ENCODE measurements around the gene PXDN.

The PXDN gene

DNA sequence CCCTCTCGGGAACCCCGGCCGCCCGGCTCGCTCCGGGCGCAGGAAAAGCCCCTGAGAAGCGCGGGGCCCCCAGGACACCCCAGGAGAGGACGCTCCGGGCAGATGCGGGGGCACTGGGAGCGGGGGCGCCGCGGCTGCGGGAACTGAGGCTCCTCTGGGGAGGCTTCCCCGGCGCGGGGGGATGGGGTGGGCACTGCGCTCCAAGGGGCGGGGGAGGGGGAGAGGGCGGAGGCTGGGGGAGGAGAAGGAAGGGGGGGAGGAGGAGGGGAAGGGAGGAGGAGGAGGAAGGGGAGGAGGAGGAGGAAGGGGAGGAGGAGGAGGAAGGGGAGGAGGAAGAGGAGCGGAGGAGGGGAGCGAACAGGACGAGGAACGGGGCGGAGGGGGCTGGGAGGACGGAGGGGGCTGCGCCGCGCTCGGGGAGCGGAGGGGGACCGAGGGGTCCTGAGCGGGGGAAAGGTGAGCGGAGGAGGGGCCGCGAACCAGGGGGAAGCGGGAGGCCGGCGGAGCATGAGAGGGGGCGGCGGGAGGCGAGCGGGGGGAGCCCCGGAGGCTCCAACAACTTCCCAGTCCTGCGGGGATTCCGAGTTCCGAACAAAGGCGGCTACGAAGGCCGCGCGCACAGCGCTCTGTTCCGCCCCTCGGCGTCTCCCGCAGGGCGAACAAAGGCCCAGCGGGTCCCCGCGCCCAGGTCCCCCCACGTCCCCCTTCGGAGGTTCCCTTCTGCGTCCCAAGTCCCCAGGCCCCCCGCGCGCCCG, 742 bp downstream of the PXDN start:
- no peak for ATAC-seq (ENCODE audit: insufficient read depth, low read depth)
- Histone ChIP-seq H3K79me2 (ENCODE audit: insufficient read depth, low read length) (no peaks in the 10 kb centered on the region), H3K4me2 (ENCODE audit: insufficient read depth, low read length) (no peak overlapping the region), H3K27ac (ENCODE audit: low read length) (no peak overlapping the region), H3K9ac (ENCODE audit: low read depth, low read length) (no peak overlapping the region), H3K36me3 (ENCODE audit: insufficient read depth, low read length) (no peaks in the 10 kb centered on the region), H3K9me3 (ENCODE audit: insufficient read depth, low read length, severe bottlenecking) (no peaks in the 10 kb centered on the region), H3K4me3 (ENCODE audit: low read depth in 1 of 2, low read length in 2 of 2) (no peak overlapping the region), H3K4me1 (ENCODE audit: insufficient read depth, low read length) (no peaks in the 10 kb centered on the region), H3K27me3 (ENCODE audit: insufficient read depth, low read length, poor library complexity) (no peaks in the 10 kb centered on the region), H2AFZ (ENCODE audit: low read depth, low read length) (no peak overlapping the region), H4K20me1 (ENCODE audit: insufficient read depth, low read length) (no peaks in the 10 kb centered on the region)
- TF ChIP-seq, protein P1, sequence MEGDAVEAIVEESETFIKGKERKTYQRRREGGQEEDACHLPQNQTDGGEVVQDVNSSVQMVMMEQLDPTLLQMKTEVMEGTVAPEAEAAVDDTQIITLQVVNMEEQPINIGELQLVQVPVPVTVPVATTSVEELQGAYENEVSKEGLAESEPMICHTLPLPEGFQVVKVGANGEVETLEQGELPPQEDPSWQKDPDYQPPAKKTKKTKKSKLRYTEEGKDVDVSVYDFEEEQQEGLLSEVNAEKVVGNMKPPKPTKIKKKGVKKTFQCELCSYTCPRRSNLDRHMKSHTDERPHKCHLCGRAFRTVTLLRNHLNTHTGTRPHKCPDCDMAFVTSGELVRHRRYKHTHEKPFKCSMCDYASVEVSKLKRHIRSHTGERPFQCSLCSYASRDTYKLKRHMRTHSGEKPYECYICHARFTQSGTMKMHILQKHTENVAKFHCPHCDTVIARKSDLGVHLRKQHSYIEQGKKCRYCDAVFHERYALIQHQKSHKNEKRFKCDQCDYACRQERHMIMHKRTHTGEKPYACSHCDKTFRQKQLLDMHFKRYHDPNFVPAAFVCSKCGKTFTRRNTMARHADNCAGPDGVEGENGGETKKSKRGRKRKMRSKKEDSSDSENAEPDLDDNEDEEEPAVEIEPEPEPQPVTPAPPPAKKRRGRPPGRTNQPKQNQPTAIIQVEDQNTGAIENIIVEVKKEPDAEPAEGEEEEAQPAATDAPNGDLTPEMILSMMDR (IDR thresholded peaks at IDR 0.05; ENCODE audit: borderline replicate concordance, extremely low read depth, low read length, poor library complexity, severe bottlenecking), result no peak
- no peak for TF ChIP-seq EZH2 (IDR thresholded peaks at IDR 0.05; ENCODE audit: borderline replicate concordance, low read depth, low read length, severe bottlenecking)
- no peak for DNase-seq

DNA sequence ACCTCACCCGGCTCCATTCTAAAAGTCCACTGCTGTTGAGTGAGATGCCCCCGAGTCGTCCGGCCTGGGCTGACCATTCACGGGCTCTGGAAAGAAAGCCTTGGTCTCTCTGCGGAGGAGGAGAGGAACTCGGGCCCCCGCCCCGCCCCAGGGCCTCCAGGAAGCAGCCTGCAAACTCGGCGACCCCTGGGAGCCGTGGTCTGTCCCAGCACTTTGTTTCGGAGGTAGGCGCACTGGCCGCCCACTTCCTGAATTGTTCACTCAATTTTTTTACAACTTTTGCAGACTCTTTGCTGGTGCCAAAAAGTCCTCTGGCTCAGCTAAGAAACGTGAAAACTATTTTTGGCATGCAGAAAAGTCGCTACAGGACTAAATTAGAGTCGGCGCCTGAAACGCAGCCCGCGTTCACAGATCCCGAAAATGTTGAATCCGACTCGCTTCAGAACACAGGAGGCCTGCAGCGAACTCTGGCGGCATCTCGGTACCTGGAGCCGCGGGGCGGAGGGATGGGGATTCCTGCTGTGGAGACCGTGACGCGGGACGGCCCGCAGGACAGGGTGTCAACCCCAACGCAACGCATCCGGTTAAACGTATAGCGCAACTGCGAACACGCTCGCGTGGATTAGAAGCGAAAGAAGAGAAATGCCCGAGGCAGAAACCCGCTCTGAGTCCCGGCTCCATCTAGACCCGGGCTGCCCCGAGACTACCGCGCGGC, 1.5 kb downstream of the PXDN start:
- Histone ChIP-seq H3K4me2 (ENCODE audit: insufficient read depth, low read length) (no peak overlapping the region), H3K27ac (ENCODE audit: low read length) (no peak overlapping the region), H3K4me1 (ENCODE audit: insufficient read depth, low read length) (no peaks in the 10 kb centered on the region), H3K27me3 (ENCODE audit: insufficient read depth, low read length, poor library complexity) (no peaks in the 10 kb centered on the region), H3K9ac (ENCODE audit: low read depth, low read length) (no peak overlapping the region), H4K20me1 (ENCODE audit: insufficient read depth, low read length) (no peaks in the 10 kb centered on the region), H2AFZ (ENCODE audit: low read depth, low read length) (no peak overlapping the region), H3K79me2 (ENCODE audit: insufficient read depth, low read length) (no peaks in the 10 kb centered on the region), H3K36me3 (ENCODE audit: insufficient read depth, low read length) (no peaks in the 10 kb centered on the region), H3K9me3 (ENCODE audit: insufficient read depth, low read length, severe bottlenecking) (no peaks in the 10 kb centered on the region), H3K4me3 (ENCODE audit: low read depth in 1 of 2, low read length in 2 of 2) (no peak overlapping the region)
- TF ChIP-seq EZH2 (IDR thresholded peaks at IDR 0.05; ENCODE audit: borderline replicate concordance, low read depth, low read length, severe bottlenecking), result no peak
- TF ChIP-seq, protein P1 (IDR thresholded peaks at IDR 0.05; ENCODE audit: borderline replicate concordance, extremely low read depth, low read length, poor library complexity, severe bottlenecking), result no peak
- DNase-seq (no peak), ATAC-seq (ENCODE audit: insufficient read depth, low read depth) (no peak)

DNA sequence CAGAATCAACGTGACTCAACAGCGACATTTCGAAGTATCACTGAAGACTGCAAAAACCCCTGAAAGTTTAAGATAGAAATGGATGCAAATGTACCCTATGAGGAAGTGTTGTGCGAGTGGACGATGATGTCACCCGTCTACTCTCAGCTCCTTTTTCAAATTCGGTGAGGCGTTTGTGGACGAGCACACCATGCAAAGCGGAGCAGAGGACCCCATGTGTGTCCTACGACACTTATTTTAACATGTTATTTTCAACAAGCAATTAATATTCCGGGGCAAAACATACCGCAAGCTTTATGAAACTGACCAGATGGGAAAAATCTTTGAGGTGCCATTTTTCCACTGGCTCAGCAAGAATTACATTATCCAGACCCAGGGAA, 2.0 kb downstream of the PXDN start:
- DNase-seq, result no peak
- no peak overlapping the region for H3K27ac ChIP-seq (ENCODE audit: low read length)
- H3K36me3 ChIP-seq (ENCODE audit: insufficient read depth, low read length), result no peaks in the 10 kb centered on the region
- ATAC-seq (ENCODE audit: insufficient read depth, low read depth), result no peak
- no peak overlapping the region for H3K4me2 ChIP-seq (ENCODE audit: insufficient read depth, low read length)
- no peaks in the 10 kb centered on the region for H4K20me1 ChIP-seq (ENCODE audit: insufficient read depth, low read length)
- no peak overlapping the region for H2AFZ ChIP-seq (ENCODE audit: low read depth, low read length)
- no peak overlapping the region for H3K9ac ChIP-seq (ENCODE audit: low read depth, low read length)
- H3K4me3 ChIP-seq (ENCODE audit: low read depth in 1 of 2, low read length in 2 of 2), result no peak overlapping the region
- TF ChIP-seq EZH2 (IDR thresholded peaks at IDR 0.05; ENCODE audit: borderline replicate concordance, low read depth, low read length, severe bottlenecking), result no peak
- TF ChIP-seq, protein P1 (IDR thresholded peaks at IDR 0.05; ENCODE audit: borderline replicate concordance, extremely low read depth, low read length, poor library complexity, severe bottlenecking), result no peak
- H3K9me3 ChIP-seq (ENCODE audit: insufficient read depth, low read length, severe bottlenecking), result no peaks in the 10 kb centered on the region
- H3K79me2 ChIP-seq (ENCODE audit: insufficient read depth, low read length), result no peaks in the 10 kb centered on the region
- no peaks in the 10 kb centered on the region for H3K4me1 ChIP-seq (ENCODE audit: insufficient read depth, low read length)
- H3K27me3 ChIP-seq (ENCODE audit: insufficient read depth, low read length, poor library complexity), result no peaks in the 10 kb centered on the region
